SK-N-SH (cell line): ENCODE data around the gene TPGS1. TPM values are rescaled to one million over a fixed set of nuclear protein-coding genes. Genes with fewer than 3 reads are reported as not detected.

Source experiments
- CTCF ChIA-PET: fragments of 300-600, 350-600 bp; formaldehyde crosslinking; extraction: SDS; loops from one replicate; lab custom pipeline; 2021; lab: Yijun Ruan, JAX
- POLR2A ChIA-PET: fragments of 350-600 bp; sonication (Branson Sonifier 250); formaldehyde crosslinking; extraction: SDS; loops from one replicate; lab custom pipeline; 2020; ENCODE audit warnings: antibody characterized with exemption, inconsistent platforms; lab: Yijun Ruan, JAX
- DNase-seq: peaks from one replicate; pipeline ENCODE4 v3.0.0; 2012
- H2AFZ ChIP-seq: fragments of 200-600 bp; sonication (generic); 2 replicates; pipeline ENCODE4 v1.8.1; 2016; ENCODE audit warnings: antibody characterized with exemption, mild to moderate bottlenecking, low read depth
- H3F3A ChIP-seq: fragments of 200-600 bp; sonication (generic); replicated peaks from 2 replicates; pipeline ENCODE3; 2016; ENCODE audit warnings: antibody characterized with exemption, mild to moderate bottlenecking; ENCODE audit not compliant: insufficient read depth
- H3K27ac ChIP-seq, 2 experiments: fragments of 200-500 bp in 1 of 2; fragments of 200-600 bp in 1 of 2; sonication (Bioruptor generic) in 1 of 2; sonication (generic), shearing (Covaris generic) in 1 of 2; 2 replicates each; pipeline versions ENCODE4 v1.5.1 to v1.6.1; 2014 to 2016; ENCODE audit warnings: low read depth in 2 of 2, inconsistent platforms in 1 of 2, low read length in 1 of 2, mild to moderate bottlenecking in 1 of 2, mixed read lengths in 1 of 2
- H3K27me3 ChIP-seq: fragments of 200-600 bp; sonication (generic), shearing (Covaris generic); 2 replicates; pipeline ENCODE4 v1.6.1; 2016; ENCODE audit warnings: mixed run types; ENCODE audit not compliant: insufficient read depth
- H3K36me3 ChIP-seq, 2 experiments: fragments of 200-500 bp in 1 of 2; fragments of 200-600 bp in 1 of 2; sonication (Bioruptor generic) in 1 of 2; sonication (generic) in 1 of 2; replicated peaks in 1 of 2; 2 replicates each; pipeline versions ENCODE3 to v1.5.1; 2014 to 2016; ENCODE audit warnings: low read length in 1 of 2, mild to moderate bottlenecking in 1 of 2; ENCODE audit not compliant: insufficient read depth in 2 of 2, control insufficient read depth in 1 of 2
- H3K4me1 ChIP-seq, 2 experiments: fragments of 200-500 bp in 1 of 2; fragments of 200-600 bp in 1 of 2; sonication (Bioruptor generic) in 1 of 2; sonication (generic), shearing (Covaris generic) in 1 of 2; 2 replicates each; pipeline versions ENCODE4 v1.5.1 to v1.6.1; 2014 to 2016; ENCODE audit warnings: low read depth in 1 of 2, low read length in 1 of 2, mixed run types in 1 of 2; ENCODE audit not compliant: insufficient read depth in 2 of 2, control insufficient read depth in 1 of 2
- H3K4me2 ChIP-seq: fragments of 200-600 bp; sonication (generic), shearing (Covaris generic); 2 replicates; pipeline ENCODE4 v1.6.1; 2017; ENCODE audit warnings: mixed run types
- H3K4me3 ChIP-seq, 2 experiments: fragments of 200-500 bp in 1 of 2; fragments of 200-600 bp in 1 of 2; sonication (Bioruptor generic) in 1 of 2; sonication (generic), shearing (Covaris generic) in 1 of 2; 2 replicates each; pipeline versions ENCODE4 v1.5.1 to v1.8.1; 2014 to 2016; ENCODE audit warnings: low read depth in 2 of 2, inconsistent platforms in 1 of 2, low read length in 1 of 2, mild to moderate bottlenecking in 1 of 2, mixed read lengths in 1 of 2, moderate library complexity in 1 of 2
- H3K79me2 ChIP-seq: fragments of 200-600 bp; sonication (generic); 2 replicates; pipeline ENCODE4 v1.8.1; 2017; ENCODE audit warnings: mild to moderate bottlenecking; ENCODE audit not compliant: insufficient read depth
- H3K9ac ChIP-seq: fragments of 200-600 bp; sonication (generic); 2 replicates; pipeline ENCODE4 v1.6.1; 2017; ENCODE audit warnings: mixed run types
- H3K9me2 ChIP-seq: fragments of 200-600 bp; sonication (generic); 2 replicates; pipeline ENCODE4 v1.6.1; 2017; ENCODE audit warnings: mixed run types
- H3K9me3 ChIP-seq: fragments of 200-600 bp; sonication (generic); 2 replicates; pipeline ENCODE4 v1.6.1; 2017; ENCODE audit warnings: mixed run types, mild to moderate bottlenecking, moderate library complexity
- H4K20me1 ChIP-seq: fragments of 200-600 bp; sonication (generic); 2 replicates; pipeline ENCODE4 v1.6.1; 2017; ENCODE audit warnings: mild to moderate bottlenecking, mixed run types; ENCODE audit not compliant: insufficient read depth
- EZH2phosphoT487 ChIP-seq: fragments of 200-600 bp; sonication (generic); IDR thresholded peaks from 2 replicates; pipeline ENCODE4 v1.6.1; 2017; ENCODE audit warnings: low read depth, mixed run types, mild to moderate bottlenecking, antibody characterized with exemption, moderate library complexity, borderline replicate concordance
- GABPA ChIP-seq: IDR thresholded peaks from 2 replicates; pipeline ENCODE4 v1.4.0; 2012; ENCODE audit warnings: low read depth, mild to moderate bottlenecking
- MAX ChIP-seq: IDR thresholded peaks from 2 replicates; pipeline ENCODE4 v1.4.0; 2012; ENCODE audit warnings: low read depth
- MEF2A ChIP-seq: IDR thresholded peaks from 2 replicates; pipeline ENCODE4 v1.4.0; 2012; ENCODE audit warnings: low read depth, borderline replicate concordance
- MXI1 ChIP-seq: IDR thresholded peaks from 2 replicates; pipeline ENCODE4 v1.6.1; 2012; ENCODE audit warnings: mild to moderate bottlenecking, low read depth, low read length, improper control_type of control experiment
- POLR2AphosphoS5 ChIP-seq: IDR thresholded peaks from 2 replicates; pipeline ENCODE4 v1.6.1; 2012; ENCODE audit warnings: low read depth, low read length
- RAD21 ChIP-seq: IDR thresholded peaks from 2 replicates; pipeline ENCODE4 v1.6.1; 2012; ENCODE audit warnings: mild to moderate bottlenecking, low read length
- RXRA ChIP-seq: IDR thresholded peaks from 2 replicates; pipeline ENCODE4 v1.4.0; 2012; ENCODE audit warnings: low read depth, mild to moderate bottlenecking, borderline replicate concordance
- SIN3A ChIP-seq: IDR thresholded peaks from 2 replicates; pipeline ENCODE4 v1.6.1; 2012; ENCODE audit warnings: low read depth, mild to moderate bottlenecking, low read length, moderate library complexity, borderline replicate concordance
- TCF12 ChIP-seq: IDR thresholded peaks from 2 replicates; pipeline ENCODE4 v1.4.0; 2012
- USF2 ChIP-seq: fragments of 150-350 bp; IDR thresholded peaks from 2 replicates; pipeline ENCODE4 v1.6.1; 2017; ENCODE audit warnings: antibody characterized with exemption, low read length, low read depth, borderline replicate concordance
- YY1 ChIP-seq: IDR thresholded peaks from 2 replicates; pipeline ENCODE4 v1.4.0; 2012; ENCODE audit warnings: low read depth, mild to moderate bottlenecking
- WGBS: methylation state at CpG from one replicate; pipeline ENCODE4 v1.1.6; 2017; ENCODE audit warnings: low lambda C conversion rate; 5-methylcytosine and 5-hydroxymethylcytosine counted together
- polyA plus RNA-seq, 3 experiments: library from polyadenylated mRNA; depleted of rRNA; stranded (reverse); fragments of >200 nt; gene quantifications; 2 replicates each; pipeline ENCODE4 v1.2.3, GENCODE V29; 2012
- TF ChIP-seq, protein P1 (sequence below): IDR thresholded peaks from 2 replicates; pipeline ENCODE4; 2012

Gene TPGS1
- polyA plus RNA-seq, 1 of the 3 experiments (the other 2 are of a cell fraction) = 31.0 TPM

- Histone ChIP-seq H3F3A (no peaks in the 10 kb centered on the region), H3K27ac (peak overlapping the region in 1 of 2 experiments; percentile 76; a peak in 2 of 4 replicates), H3K4me1 (peaks cover 11 to 19% of the 10 kb centered on the region in 2 experiments; a peak in 2 of 4 replicates), H3K9me3 (no peaks in the 10 kb centered on the region), H3K36me3 (peaks cover 0 to 27% of the 10 kb centered on the region in 2 experiments), H3K9me2 (no peaks in the 10 kb centered on the region), H4K20me1 (peaks cover 39% of the 10 kb centered on the region), H2AFZ (no peak overlapping the region), H3K9ac (peak overlapping the region; percentile 87), H3K4me3 (peak overlapping the region in 1 of 2 experiments; percentile 94; a peak in 1 of 4 replicates), H3K79me2 (peaks cover 50% of the 10 kb centered on the region), H3K27me3 (no peaks in the 10 kb centered on the region), H3K4me2 (peak overlapping the region; percentile 99)
- no peak for DNase-seq
- ChIA-PET POLR2A (no interaction called here), CTCF (interaction anchor here (0.8 to 1.0 kb wide), 2 partner anchors 10 to 38 kb away, joined by 3 to 4 read pairs; no protein-coding TSS in a partner anchor)
- TF ChIP-seq RAD21 (no peak), MAX (no peak), TCF12 (no peak), MEF2A (no peak), SIN3A (no peak), GABPA (no peak), EZH2phosphoT487 (no peak), RXRA (no peak), MXI1 (no peak), USF2 (no peak)
- TF ChIP-seq, protein P1, sequence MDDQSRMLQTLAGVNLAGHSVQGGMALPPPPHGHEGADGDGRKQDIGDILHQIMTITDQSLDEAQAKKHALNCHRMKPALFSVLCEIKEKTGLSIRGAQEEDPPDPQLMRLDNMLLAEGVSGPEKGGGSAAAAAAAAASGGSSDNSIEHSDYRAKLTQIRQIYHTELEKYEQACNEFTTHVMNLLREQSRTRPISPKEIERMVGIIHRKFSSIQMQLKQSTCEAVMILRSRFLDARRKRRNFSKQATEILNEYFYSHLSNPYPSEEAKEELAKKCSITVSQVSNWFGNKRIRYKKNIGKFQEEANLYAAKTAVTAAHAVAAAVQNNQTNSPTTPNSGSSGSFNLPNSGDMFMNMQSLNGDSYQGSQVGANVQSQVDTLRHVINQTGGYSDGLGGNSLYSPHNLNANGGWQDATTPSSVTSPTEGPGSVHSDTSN = no peak
- WGBS = 100% methylated on average over 2 of the region's 14 CpGs
These were observed 26.8 kb downstream of the TPGS1 start for GRCh38 chr19:534088-534487.

- H3K4me1 ChIP-seq = peaks cover 11 to 19% of the 10 kb centered on the region in 2 experiments; a peak in 2 of 4 replicates
- H3K27me3 ChIP-seq = no peaks in the 10 kb centered on the region
- 62% methylated on average over 6 of the region's 16 CpGs for WGBS
- TF ChIP-seq POLR2AphosphoS5 = no peak
- no peak for TF ChIP-seq RXRA
- TF ChIP-seq GABPA = no peak
- TF ChIP-seq TCF12 = no peak
- no peak for TF ChIP-seq YY1
- no peaks in the 10 kb centered on the region for H3F3A ChIP-seq
- no peak overlapping the region for H3K4me3 ChIP-seq
- no peaks in the 10 kb centered on the region for H3K9me2 ChIP-seq
- peaks cover 50% of the 10 kb centered on the region for H3K79me2 ChIP-seq
- no peak for DNase-seq
- no peak overlapping the region for H2AFZ ChIP-seq
- H3K9me3 ChIP-seq = no peaks in the 10 kb centered on the region
- peaks cover 39% of the 10 kb centered on the region for H4K20me1 ChIP-seq
- H3K9ac ChIP-seq = no peak overlapping the region
- H3K4me2 ChIP-seq = no peak overlapping the region
- ChIA-PET CTCF (interaction anchor here (0.7 to 1.3 kb wide), 3 partner anchors 40 to 125 kb away, joined by 3 read pairs; no protein-coding TSS in a partner anchor), POLR2A (no interaction called here)
- peaks cover 0 to 34% of the 10 kb centered on the region in 2 experiments for H3K36me3 ChIP-seq
- no peak overlapping the region; a peak in 1 of 4 replicates for H3K27ac ChIP-seq
These were observed 27.9 kb downstream of the TPGS1 start for GRCh38 chr19:535017-535835.
